PC-9 (cell line): ENCODE data around the gene TAS1R1.

Experiments used
- CTCF ChIP-seq: fragments of 200-600 bp; sonication (generic); conservative IDR thresholded peaks from 2 replicates; pipeline ENCODE4 v1.6.1; 2017; ENCODE audit warnings: mixed run types, antibody characterized with exemption, mild to moderate bottlenecking, moderate library complexity
- EZH2 ChIP-seq: fragments of 200-600 bp; sonication (generic); IDR thresholded peaks from 2 replicates; pipeline ENCODE4 v1.8.0; 2017; ENCODE audit warnings: antibody characterized with exemption, low read depth

- no peak for TF ChIP-seq EZH2
- TF ChIP-seq CTCF, result no peak
Observed at GRCh38 chr1:6591222-6591621, 36.1 kb downstream of the TAS1R1 start.
